Thoracic aorta (tissue), 2 donors: ENCODE results near the gene PCDHGC3. TPM values are rescaled to one million over a fixed set of nuclear protein-coding genes. Genes with fewer than 3 reads are reported as not detected.

Experiments
- ATAC-seq: fragments of 150-250 bp; one replicate; pipeline ENCODE4 v1.8.0; 2017; ENCODE audit warnings: low read depth; ENCODE audit not compliant: insufficient number of reproducible peaks, low FRiP score
- DNase-seq: peaks from one replicate; pipeline ENCODE4 v3.0.0-alpha.2; 2020; ENCODE audit warnings: low spot score
- H3K27ac ChIP-seq, 2 donors: fragments of 200-600 bp; sonication (generic); 1 replicate in 1 of 2; 2 replicates in 1 of 2; pipeline ENCODE4 v1.5.1; 2016; ENCODE audit warnings: mild to moderate bottlenecking in 2 of 2, moderate library complexity in 2 of 2
- H3K27me3 ChIP-seq: fragments of 200-600 bp; sonication (generic); replicated peaks from 2 replicates; pipeline ENCODE4 v1.6.0; 2016; ENCODE audit warnings: mild to moderate bottlenecking; ENCODE audit not compliant: insufficient read depth
- H3K36me3 ChIP-seq: fragments of 200-600 bp; sonication (generic); one replicate; pipeline ENCODE4 v1.5.1; 2016
- H3K4me1 ChIP-seq, 2 donors: fragments of 200-600 bp; sonication (generic); 1 replicate in 1 of 2; 2 replicates in 1 of 2; pipeline versions ENCODE4 v1.5.1 to v1.6.0; 2016; ENCODE audit warnings: low read depth in 2 of 2, mild to moderate bottlenecking in 1 of 2; ENCODE audit not compliant: control insufficient read depth in 1 of 2
- H3K4me3 ChIP-seq: fragments of 200-600 bp; sonication (generic); 2 replicates; pipeline ENCODE4 v1.5.1; 2016; ENCODE audit warnings: mild to moderate bottlenecking
- H3K9me3 ChIP-seq: fragments of 200-600 bp; sonication (generic); 2 replicates; pipeline ENCODE4 v1.5.1; 2016
- total RNA-seq, 2 donors: library from RNA; depleted of rRNA; stranded (reverse); fragments of >200 nt; gene quantifications; one replicate each; pipeline versions ENCODE4 v1.1.0 to v1.2.3, GENCODE V29; 2016
- TF ChIP-seq, protein P1 (sequence below): fragments of 200-600 bp; sonication (generic); IDR thresholded peaks from one replicate; pipeline ENCODE4 v1.5.1; 2019; ENCODE audit warnings: antibody characterized with exemption

Gene PCDHGC3
- total RNA-seq, 2 donors from 2014 or later = 61.3 to 99.9 TPM

DNA sequence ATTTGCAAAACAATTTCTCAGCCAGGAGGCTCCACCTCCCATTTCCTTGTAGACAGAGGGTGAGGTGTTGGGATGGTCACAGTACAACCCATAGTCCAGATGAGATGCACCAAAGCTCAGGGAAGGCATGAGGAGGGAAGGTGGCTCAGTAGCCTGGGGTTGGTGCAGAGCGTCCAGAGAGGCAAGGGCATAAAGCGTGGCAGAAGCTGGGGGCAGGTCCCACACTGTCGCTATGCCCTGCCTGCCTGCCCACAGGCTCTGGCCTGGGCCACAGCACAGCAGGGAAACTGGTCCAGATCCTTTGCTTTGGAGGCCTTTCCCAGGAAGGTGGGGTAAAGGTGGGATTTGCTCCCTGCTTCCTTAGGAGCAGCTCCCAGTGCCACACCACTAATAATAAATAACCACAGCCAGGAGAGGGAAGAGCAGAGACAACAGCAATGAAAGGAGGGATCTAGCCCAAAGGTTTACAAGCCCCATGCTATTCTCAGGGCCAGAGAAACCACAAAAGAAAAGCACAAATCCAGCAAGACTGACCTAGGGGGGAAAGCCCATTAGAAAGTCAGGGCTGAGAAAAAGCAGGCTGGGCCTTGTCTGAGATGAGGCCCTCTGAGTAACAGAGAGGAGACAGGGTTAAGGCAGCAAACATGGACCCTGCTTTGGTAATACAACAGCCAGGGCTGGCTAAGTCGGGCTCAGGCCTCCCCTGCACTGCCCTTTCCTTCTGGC is 40.3 kb downstream of the PCDHGC3 start:
- Histone ChIP-seq H3K27me3 (no peaks in the 10 kb centered on the region), H3K4me1 (peaks cover 36 to 60% of the 10 kb centered on the region in 2 donors), H3K27ac (peak overlapping the region; percentile 94 to 98), H3K36me3 (peaks cover 4% of the 10 kb centered on the region), H3K4me3 (no peak overlapping the region), H3K9me3 (no peaks in the 10 kb centered on the region)
- TF ChIP-seq, protein P1, sequence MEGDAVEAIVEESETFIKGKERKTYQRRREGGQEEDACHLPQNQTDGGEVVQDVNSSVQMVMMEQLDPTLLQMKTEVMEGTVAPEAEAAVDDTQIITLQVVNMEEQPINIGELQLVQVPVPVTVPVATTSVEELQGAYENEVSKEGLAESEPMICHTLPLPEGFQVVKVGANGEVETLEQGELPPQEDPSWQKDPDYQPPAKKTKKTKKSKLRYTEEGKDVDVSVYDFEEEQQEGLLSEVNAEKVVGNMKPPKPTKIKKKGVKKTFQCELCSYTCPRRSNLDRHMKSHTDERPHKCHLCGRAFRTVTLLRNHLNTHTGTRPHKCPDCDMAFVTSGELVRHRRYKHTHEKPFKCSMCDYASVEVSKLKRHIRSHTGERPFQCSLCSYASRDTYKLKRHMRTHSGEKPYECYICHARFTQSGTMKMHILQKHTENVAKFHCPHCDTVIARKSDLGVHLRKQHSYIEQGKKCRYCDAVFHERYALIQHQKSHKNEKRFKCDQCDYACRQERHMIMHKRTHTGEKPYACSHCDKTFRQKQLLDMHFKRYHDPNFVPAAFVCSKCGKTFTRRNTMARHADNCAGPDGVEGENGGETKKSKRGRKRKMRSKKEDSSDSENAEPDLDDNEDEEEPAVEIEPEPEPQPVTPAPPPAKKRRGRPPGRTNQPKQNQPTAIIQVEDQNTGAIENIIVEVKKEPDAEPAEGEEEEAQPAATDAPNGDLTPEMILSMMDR = no peak
- no peak for ATAC-seq
- no peak for DNase-seq

DNA sequence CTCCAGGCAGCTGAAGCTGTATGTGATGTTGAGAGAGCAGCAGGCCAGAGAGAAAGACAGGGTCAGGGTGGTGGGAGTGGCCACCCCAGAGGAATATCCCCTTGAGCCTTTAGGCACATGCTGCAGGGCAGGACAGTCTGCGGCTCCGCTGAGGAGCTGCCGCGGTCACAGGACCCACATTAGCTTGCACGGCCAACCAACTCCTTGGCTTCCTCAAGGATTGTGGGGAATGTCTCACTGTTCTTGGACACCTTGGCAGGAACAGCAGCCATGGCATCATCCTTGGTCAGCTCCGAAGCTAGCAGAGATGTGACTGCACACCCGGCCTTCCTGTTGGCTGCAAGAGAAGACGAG is 40.9 kb downstream of the PCDHGC3 start:
- ATAC-seq = no peak
- Histone ChIP-seq H3K36me3 (no peaks in the 10 kb centered on the region), H3K9me3 (no peaks in the 10 kb centered on the region), H3K27ac (peak overlapping the region; percentile 94 to 98), H3K4me3 (no peak overlapping the region), H3K27me3 (no peaks in the 10 kb centered on the region), H3K4me1 (peaks cover 40 to 66% of the 10 kb centered on the region in 2 donors)
- DNase-seq = no peak
- TF ChIP-seq, protein P1 = no peak

DNA sequence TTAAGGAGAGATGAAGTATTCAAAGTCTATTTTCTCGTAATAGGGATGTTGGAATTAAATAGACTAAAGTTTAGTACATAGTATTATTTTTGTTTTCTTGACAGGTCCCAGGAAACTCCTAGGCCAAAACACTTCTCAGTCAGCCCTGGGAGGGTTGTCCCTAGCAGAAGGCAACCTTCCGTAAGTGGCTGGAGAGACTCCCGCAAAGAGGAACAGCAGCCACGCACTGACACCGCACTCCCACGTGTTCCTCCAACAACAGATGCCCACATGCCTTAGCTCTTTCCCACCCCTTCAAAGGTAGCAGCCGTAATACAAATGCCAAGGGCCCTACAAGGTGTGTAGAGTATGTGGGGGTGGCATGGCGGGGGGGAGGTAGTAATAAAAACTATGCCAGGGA is 41.5 kb downstream of the PCDHGC3 start:
- ATAC-seq = no peak
- no peaks in the 10 kb centered on the region for H3K36me3 ChIP-seq

DNA sequence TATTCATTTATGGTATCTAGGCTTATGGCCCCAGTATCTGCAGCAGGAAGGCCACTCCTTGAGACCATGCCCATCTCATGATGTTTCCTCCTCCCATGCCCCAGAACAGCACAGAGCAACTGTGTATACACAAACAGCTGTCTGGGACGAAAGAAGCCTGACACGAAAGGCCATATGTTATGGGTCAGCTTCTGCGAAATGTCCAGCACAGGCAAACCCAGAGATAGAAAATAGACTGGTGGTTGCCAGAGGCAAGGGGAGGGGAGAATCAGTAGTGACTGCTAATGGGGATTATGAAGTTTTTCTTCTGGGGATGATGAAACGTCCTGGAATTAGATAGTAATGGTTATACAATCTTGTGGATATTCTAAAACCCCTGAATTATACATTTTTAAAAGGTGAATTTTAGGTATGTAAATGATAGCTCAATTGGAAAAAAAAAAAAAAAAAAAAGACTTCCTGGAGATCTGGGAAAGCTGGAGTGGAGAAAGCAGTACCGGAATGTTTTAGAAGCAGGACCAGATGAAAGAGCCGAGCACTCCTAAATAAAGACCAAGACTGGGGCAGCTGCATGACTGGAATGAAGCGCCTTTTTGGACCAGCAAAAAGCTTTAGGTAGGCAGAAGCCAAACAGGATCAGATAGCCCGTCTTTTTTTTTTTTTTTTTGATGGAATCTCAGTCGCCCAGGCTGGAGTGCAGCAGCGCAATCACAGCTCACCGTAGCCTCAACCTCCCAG is 42.3 kb downstream of the PCDHGC3 start:
- TF ChIP-seq, protein P1 = no peak
- Histone ChIP-seq H3K4me3 (no peak overlapping the region), H3K4me1 (peaks cover 44 to 72% of the 10 kb centered on the region in 2 donors), H3K27ac (peak overlapping the region; percentile 94 to 98), H3K9me3 (no peaks in the 10 kb centered on the region), H3K36me3 (no peaks in the 10 kb centered on the region), H3K27me3 (no peaks in the 10 kb centered on the region)
- DNase-seq (no peak), ATAC-seq (no peak)

More for the DNA sequence above, 41.5 kb downstream of the PCDHGC3 start:
- TF ChIP-seq, protein P1 = no peak
- Histone ChIP-seq H3K4me1 (peaks cover 47 to 68% of the 10 kb centered on the region in 2 donors), H3K27ac (peak overlapping the region; percentile 94 to 98), H3K9me3 (no peaks in the 10 kb centered on the region), H3K27me3 (no peaks in the 10 kb centered on the region), H3K4me3 (no peak overlapping the region)
- no peak for DNase-seq

DNA sequence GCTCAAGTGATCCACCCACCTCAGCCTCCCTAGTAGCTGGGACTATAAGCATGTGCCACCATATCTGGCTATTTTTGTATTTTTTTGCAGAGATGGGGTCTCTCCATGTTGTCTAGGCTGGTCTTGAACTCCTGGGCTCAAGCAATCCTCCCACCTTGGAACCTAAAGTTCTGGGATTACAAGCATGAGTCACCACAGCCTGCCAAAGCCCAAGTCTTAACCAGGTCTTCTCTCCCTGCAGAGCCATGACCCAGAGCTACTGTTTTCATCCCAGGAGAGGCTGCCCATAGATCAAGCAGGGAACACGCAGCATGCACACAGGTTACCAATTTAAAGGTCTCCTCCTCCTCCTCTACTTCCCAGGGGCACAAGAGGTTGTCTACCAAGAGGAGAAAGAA is 42.9 kb downstream of the PCDHGC3 start:
- Histone ChIP-seq H3K27me3 (no peaks in the 10 kb centered on the region), H3K4me1 (peaks cover 44 to 69% of the 10 kb centered on the region in 2 donors), H3K9me3 (no peaks in the 10 kb centered on the region), H3K36me3 (no peaks in the 10 kb centered on the region), H3K27ac (no peak overlapping the region), H3K4me3 (no peak overlapping the region)
- DNase-seq (no peak), ATAC-seq (no peak)
- TF ChIP-seq, protein P1 = no peak
